ENCODE measurements around the gene NR0B2. TPM values are rescaled to one million over a fixed set of nuclear protein-coding genes. Genes with fewer than 3 reads are reported as not detected.

NR0B2 gene
- total RNA-seq, 1 experiment from 2014 or later: not detected

DNA sequence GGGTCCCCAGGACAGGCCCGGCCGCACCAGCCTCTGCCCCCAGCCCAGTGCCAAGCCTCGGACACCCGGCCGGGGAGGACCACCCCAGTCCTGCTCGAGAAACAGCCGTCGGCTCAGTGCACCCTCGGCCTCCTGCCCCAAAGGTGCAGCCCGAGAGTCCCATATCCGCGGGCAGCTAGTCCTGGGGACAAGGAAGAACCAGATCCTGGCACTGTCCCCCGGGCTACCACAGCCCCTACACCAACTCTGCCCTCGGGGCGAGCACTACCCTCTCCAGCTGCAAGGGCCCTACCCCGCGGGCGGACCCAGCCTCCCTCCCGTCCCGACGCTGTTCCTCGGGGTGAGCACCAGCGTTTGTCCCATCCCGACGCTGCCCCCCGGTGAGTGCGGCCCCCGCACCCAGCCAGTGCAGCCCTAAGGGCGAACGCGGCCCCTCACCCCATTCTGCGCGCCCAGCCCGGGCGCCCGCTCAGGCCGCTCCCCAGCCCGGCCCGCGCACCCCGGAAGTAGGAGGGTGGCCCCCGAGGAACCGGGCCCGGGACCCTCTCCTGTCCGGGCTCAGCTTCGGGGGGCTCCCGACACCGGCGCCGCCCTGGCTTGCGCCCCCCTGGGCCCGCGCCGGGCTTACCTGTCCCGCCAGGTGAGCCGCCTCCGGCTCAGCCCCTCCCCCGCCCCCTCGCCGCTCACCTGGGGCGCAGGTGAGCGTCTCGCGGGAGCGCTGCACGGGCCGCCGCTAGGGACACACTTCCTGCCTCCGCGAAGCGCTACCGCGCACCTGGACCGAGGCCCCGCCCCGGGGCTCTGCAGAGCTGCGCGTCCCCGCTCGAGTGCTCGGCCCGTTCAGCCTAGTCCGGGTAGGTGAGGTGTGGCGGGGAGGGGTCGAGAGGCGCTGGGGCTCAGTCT is 46.2 kb upstream of the NR0B2 start, which contains the start of gene KDF1:
KDF1 (minus strand) TSS at position 747 of the 903 bp plus-strand sequence. CDS start 8,088 bp downstream, outside the sequence.
- Histone ChIP-seq H3K27me3 (ENCODE audit: insufficient read depth, low read depth) (no peaks in the 10 kb centered on the region), H3K27ac (peak within 1 kb of the TSS; percentile 23; the same call in 1 of the 2 replicates), H3F3A (ENCODE audit: insufficient read depth, low read depth) (peaks cover 17% of the 10 kb centered on the region; the same call in 1 of the 2 replicates), H3K36me3 (ENCODE audit: low read depth) (no peaks in the 10 kb centered on the region), H3K79me2 (ENCODE audit: low read depth) (peaks cover 25% of the 10 kb centered on the region), H3K9me2 (ENCODE audit: insufficient read depth) (no peaks in the 10 kb centered on the region), H4K20me1 (ENCODE audit: insufficient read depth) (no peaks in the 10 kb centered on the region), H3K4me2 (peak within 1 kb of the TSS; percentile 92), H3K4me3 (peak within 1 kb of the TSS; percentile 81), H3K9me3 (ENCODE audit: insufficient read depth, low read depth) (no peaks in the 10 kb centered on the region), H3K4me1 (replicated peaks; ENCODE audit: insufficient read depth) (peaks cover 19% of the 10 kb centered on the region), H2AFZ (peak within 1 kb of the TSS; percentile 82)
- POLR2A ChIA-PET (ENCODE audit: unreplicated experiment): no interaction called here
- BruUV-seq (replicated peaks): no TSS peak
- peak; percentile 68 to 88 for DNase-seq
- intact Hi-C loops (cut with micrococcal nuclease; ENCODE audit: unreplicated experiment): no loop called here
- TF ChIP-seq EZH2 (IDR thresholded peaks at IDR 0.05; ENCODE audit: low read depth): no peak
- TF ChIP-seq, protein P1, sequence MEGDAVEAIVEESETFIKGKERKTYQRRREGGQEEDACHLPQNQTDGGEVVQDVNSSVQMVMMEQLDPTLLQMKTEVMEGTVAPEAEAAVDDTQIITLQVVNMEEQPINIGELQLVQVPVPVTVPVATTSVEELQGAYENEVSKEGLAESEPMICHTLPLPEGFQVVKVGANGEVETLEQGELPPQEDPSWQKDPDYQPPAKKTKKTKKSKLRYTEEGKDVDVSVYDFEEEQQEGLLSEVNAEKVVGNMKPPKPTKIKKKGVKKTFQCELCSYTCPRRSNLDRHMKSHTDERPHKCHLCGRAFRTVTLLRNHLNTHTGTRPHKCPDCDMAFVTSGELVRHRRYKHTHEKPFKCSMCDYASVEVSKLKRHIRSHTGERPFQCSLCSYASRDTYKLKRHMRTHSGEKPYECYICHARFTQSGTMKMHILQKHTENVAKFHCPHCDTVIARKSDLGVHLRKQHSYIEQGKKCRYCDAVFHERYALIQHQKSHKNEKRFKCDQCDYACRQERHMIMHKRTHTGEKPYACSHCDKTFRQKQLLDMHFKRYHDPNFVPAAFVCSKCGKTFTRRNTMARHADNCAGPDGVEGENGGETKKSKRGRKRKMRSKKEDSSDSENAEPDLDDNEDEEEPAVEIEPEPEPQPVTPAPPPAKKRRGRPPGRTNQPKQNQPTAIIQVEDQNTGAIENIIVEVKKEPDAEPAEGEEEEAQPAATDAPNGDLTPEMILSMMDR (conservative IDR thresholded peaks at IDR 0.05): no peak; the same call in 1 of the 2 replicates
- CTCF ChIA-PET: interaction anchor here (0.6 kb wide), 1 partner anchor 48 kb away, joined by 3 read pairs; no protein-coding TSS in a partner anchor

DNA sequence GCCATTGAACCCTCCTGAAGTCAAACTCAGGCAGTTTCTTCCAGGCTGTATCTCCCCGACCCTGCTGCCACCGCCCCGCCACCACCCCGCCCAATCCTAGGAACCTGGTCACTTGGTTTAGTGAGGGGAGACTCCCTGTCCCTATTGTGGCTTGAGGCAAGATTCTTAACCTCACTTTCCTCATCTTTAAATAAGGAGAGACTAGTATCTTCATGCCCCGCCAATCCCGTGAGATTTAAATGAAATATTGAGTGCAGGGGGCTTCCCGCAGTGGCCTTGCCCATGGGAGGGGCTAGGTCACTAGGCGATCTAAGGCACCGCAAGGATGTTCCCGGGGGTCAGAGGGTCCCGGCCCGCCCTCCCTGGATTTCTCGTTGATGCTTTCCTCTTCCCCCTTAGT is 45.5 kb upstream of the NR0B2 start:
- Histone ChIP-seq H3K27ac (no peak overlapping the region), H4K20me1 (ENCODE audit: insufficient read depth) (no peaks in the 10 kb centered on the region), H3K4me1 (replicated peaks; ENCODE audit: insufficient read depth) (peaks cover 19% of the 10 kb centered on the region), H3K9me2 (ENCODE audit: insufficient read depth) (no peaks in the 10 kb centered on the region), H3K4me2 (peak overlapping the region; percentile 92), H2AFZ (no peak overlapping the region), H3K36me3 (ENCODE audit: low read depth) (no peaks in the 10 kb centered on the region), H3K4me3 (peak overlapping the region; percentile 81), H3F3A (ENCODE audit: insufficient read depth, low read depth) (peaks cover 17% of the 10 kb centered on the region; the same call in 1 of the 2 replicates), H3K9me3 (ENCODE audit: insufficient read depth, low read depth) (no peaks in the 10 kb centered on the region), H3K79me2 (ENCODE audit: low read depth) (peaks cover 25% of the 10 kb centered on the region), H3K27me3 (ENCODE audit: insufficient read depth, low read depth) (no peaks in the 10 kb centered on the region)
- no peak for DNase-seq
- TF ChIP-seq, protein P1 (conservative IDR thresholded peaks at IDR 0.05): no peak
- no peak for TF ChIP-seq EZH2 (IDR thresholded peaks at IDR 0.05; ENCODE audit: low read depth)
- intact Hi-C loops (cut with micrococcal nuclease; ENCODE audit: unreplicated experiment): no loop called here
- CTCF ChIA-PET: no interaction called here
- no TSS peak for BruUV-seq (replicated peaks)
- POLR2A ChIA-PET (ENCODE audit: unreplicated experiment): no interaction called here

DNA sequence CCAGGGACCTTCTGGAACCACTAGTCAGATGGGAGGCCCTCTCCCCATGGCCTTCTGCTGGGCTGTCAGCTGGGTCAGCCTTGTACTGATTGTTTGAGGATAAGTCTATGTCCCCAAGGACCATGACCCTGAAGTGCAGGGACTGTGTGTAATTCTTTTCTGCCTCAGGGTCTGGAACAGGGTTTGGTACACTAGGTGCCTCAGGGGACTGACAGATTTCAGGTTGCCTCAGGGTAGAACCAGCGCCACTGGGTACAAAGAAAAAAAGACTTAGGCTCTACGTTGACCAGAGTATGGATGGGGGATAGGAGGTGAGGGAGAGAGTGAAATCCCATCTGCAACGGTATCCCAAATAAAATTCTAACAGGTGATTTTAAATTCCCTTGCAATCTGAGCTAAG is 43.5 kb upstream of the NR0B2 start:
- Histone ChIP-seq H3K36me3 (ENCODE audit: low read depth) (0 out of 2 replicates have a peak, but pooled peaks cover 3% of the 10 kb centered on the region), H3F3A (ENCODE audit: insufficient read depth, low read depth) (peaks cover 15% of the 10 kb centered on the region; the same call in 1 of the 2 replicates), H3K27me3 (ENCODE audit: insufficient read depth, low read depth) (no peaks in the 10 kb centered on the region), H2AFZ (no peak overlapping the region), H3K27ac (no peak overlapping the region), H4K20me1 (ENCODE audit: insufficient read depth) (no peaks in the 10 kb centered on the region), H3K9me2 (ENCODE audit: insufficient read depth) (no peaks in the 10 kb centered on the region), H3K4me2 (no peak overlapping the region), H3K9me3 (ENCODE audit: insufficient read depth, low read depth) (no peaks in the 10 kb centered on the region), H3K4me3 (no peak overlapping the region), H3K4me1 (replicated peaks; ENCODE audit: insufficient read depth) (peaks cover 17% of the 10 kb centered on the region), H3K79me2 (ENCODE audit: low read depth) (peaks cover 25% of the 10 kb centered on the region)
- POLR2A ChIA-PET (ENCODE audit: unreplicated experiment): no interaction called here
- TF ChIP-seq, protein P1 (conservative IDR thresholded peaks at IDR 0.05): no peak
- no peak for TF ChIP-seq EZH2 (IDR thresholded peaks at IDR 0.05; ENCODE audit: low read depth)
- CTCF ChIA-PET: interaction anchor here (0.6 kb wide), 1 partner anchor 694 kb away, joined by 3 read pairs; no protein-coding TSS in a partner anchor
- DNase-seq: no peak
- intact Hi-C loops (cut with micrococcal nuclease; ENCODE audit: unreplicated experiment): no loop called here
- BruUV-seq (replicated peaks): no TSS peak

All from PC-9 (cell line).